Esophagus squamous epithelium (tissue), 4 donors: Measurements from ENCODE around the gene PRDM12.

Experiments
- POLR2A ChIP-seq, 4 donors: fragments of 450-650 bp; IDR thresholded peaks; one replicate each; pipeline ENCODE4 v1.6.1; 2017; ENCODE audit warnings: antibody characterized with exemption in 4 of 4, mild to moderate bottlenecking in 4 of 4, moderate library complexity in 3 of 4
- TF ChIP-seq, protein P1 (sequence below), 6 experiments: fragments of 450-650 bp in 4 of 6; fragments of 200-600 bp in 2 of 6; sonication (generic) in 2 of 6; IDR thresholded peaks; one replicate each; pipeline ENCODE4 v1.5.1; 2016 to 2019; ENCODE audit warnings: antibody characterized with exemption in 6 of 6, mild to moderate bottlenecking in 4 of 6, moderate library complexity in 4 of 6

DNA sequence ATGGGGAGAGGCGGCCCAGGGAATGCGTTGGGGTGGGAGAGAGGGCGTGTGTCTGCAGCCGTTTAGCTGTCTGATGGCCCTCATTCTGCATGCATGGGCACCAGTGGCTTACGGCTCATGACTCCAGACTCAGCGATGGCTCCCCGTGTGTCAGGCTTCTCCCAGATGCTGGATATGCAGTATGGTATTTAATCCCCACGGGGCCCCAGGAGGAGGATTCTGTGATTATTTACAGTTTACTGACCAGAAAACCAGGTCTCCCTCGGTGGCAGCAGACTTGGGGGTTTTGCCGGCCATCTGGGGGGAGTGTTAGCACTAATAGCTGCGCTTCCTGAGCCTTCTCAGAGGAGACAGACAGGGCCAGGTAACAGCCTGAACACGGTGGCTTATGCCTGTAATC, 4.3 kb downstream of the PRDM12 start:
- TF ChIP-seq, protein P1, sequence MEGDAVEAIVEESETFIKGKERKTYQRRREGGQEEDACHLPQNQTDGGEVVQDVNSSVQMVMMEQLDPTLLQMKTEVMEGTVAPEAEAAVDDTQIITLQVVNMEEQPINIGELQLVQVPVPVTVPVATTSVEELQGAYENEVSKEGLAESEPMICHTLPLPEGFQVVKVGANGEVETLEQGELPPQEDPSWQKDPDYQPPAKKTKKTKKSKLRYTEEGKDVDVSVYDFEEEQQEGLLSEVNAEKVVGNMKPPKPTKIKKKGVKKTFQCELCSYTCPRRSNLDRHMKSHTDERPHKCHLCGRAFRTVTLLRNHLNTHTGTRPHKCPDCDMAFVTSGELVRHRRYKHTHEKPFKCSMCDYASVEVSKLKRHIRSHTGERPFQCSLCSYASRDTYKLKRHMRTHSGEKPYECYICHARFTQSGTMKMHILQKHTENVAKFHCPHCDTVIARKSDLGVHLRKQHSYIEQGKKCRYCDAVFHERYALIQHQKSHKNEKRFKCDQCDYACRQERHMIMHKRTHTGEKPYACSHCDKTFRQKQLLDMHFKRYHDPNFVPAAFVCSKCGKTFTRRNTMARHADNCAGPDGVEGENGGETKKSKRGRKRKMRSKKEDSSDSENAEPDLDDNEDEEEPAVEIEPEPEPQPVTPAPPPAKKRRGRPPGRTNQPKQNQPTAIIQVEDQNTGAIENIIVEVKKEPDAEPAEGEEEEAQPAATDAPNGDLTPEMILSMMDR (IDR thresholded peaks at IDR 0.05), result no peak
- TF ChIP-seq POLR2A (IDR thresholded peaks at IDR 0.05), result no peak
